ENCODE measurements around the gene SLC27A5. TPM values are rescaled to one million over a fixed set of nuclear protein-coding genes. Genes with fewer than 3 reads are reported as not detected.

SLC27A5 gene
- total and polyA plus RNA-seq, 2 of the 13 experiments (the other 11 are each of a cell fraction or from before 2014, with no cell fraction given), result 30.3 to 40.2 TPM

DNA sequence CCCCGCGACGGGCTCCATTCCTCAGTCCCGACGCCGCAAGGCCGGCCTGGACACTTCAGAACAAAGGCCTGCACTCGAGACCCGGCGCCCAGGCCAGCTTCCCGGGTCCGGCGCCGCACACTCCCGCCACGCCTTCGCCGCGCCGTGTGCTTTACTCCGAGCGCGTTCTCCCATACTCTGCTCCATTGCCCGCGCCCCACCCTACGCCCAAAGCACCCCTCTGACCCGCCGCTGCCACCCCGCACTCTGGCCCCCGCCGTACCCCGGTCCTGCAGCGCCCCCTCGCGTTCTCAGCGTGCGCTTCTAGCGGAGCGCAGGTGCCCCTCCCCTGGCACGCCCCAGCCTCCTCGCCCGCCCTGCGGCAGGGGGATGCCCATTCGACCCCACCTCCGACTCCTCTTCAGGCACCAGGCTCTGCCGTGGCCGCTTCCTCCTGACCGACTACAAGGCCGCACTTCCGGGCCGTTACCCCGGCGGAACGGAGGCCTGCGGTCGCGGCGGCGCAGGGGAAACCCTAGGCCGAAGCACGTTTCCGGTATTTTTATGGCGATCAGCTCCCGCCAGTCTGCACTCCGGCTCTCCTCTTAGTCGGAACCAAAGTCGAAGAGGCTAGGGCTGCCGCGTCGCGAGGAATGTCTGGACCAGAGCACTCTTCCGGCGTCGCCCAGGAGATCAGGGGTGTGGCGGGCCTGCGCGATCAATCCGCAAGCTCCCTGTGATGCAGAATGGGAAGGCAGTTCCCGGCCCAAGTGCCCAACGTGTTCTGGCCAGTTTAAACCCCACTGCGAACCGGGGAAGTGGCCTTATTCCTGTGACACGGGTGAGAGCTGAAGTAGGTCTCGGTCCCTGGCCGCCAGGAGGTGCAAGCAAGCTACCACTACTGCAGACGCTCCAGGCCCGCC lies 7.8 kb upstream of the SLC27A5 start, which contains the start of gene ZBTB45 (continued):
- TF ChIP-seq, protein P1, sequence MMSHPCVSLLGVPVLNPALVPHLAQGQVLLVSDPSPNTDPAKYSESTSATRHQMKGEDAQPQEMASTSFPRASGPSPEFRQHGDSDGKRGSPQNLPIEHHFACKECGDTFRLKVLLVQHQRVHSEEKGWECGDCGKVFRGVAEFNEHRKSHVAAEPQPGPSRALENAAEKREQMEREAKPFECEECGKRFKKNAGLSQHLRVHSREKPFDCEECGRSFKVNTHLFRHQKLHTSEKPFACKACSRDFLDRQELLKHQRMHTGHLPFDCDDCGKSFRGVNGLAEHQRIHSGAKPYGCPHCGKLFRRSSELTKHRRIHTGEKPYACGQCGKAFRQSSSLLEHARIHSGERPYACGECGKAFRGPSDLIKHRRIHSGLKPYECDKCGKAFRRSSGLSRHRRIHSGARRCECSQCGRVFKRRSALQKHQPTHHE (CRISPR knock-in tag; IDR thresholded peaks at IDR 0.05; ENCODE audit: borderline replicate concordance), result peak; percentile 87
- peak; percentile 97; the same call in 1 of the 2 replicates for TF ChIP-seq ZBTB7A (CRISPR knock-in tag; IDR thresholded peaks at IDR 0.05)
- no peak for TF ChIP-seq LCORL (IDR thresholded peaks at IDR 0.05)
- peak; percentile 91 for TF ChIP-seq LCORL (CRISPR knock-in tag; IDR thresholded peaks at IDR 0.05)
- TF ChIP-seq MAF1 (CRISPR knock-in tag; IDR thresholded peaks at IDR 0.05; ENCODE audit: borderline replicate concordance), result peak; percentile 93
- peak; percentile 95 for TF ChIP-seq ETV5 (CRISPR knock-in tag; IDR thresholded peaks at IDR 0.05; ENCODE audit: borderline replicate concordance)
- TF ChIP-seq KDM6A (CRISPR knock-in tag; IDR thresholded peaks at IDR 0.05; ENCODE audit: low read depth), result no peak
- TF ChIP-seq ZNF337 (CRISPR knock-in tag; IDR thresholded peaks at IDR 0.05; ENCODE audit: borderline replicate concordance, low read depth), result peak; percentile 77; the same call in 1 of the 2 replicates
- TF ChIP-seq ZBTB8A (CRISPR knock-in tag; IDR thresholded peaks at IDR 0.05; ENCODE audit: borderline replicate concordance, low read depth), result 0 out of 2 replicates have a peak, but pooled peaks have one; percentile 39
- TF ChIP-seq, protein P2, sequence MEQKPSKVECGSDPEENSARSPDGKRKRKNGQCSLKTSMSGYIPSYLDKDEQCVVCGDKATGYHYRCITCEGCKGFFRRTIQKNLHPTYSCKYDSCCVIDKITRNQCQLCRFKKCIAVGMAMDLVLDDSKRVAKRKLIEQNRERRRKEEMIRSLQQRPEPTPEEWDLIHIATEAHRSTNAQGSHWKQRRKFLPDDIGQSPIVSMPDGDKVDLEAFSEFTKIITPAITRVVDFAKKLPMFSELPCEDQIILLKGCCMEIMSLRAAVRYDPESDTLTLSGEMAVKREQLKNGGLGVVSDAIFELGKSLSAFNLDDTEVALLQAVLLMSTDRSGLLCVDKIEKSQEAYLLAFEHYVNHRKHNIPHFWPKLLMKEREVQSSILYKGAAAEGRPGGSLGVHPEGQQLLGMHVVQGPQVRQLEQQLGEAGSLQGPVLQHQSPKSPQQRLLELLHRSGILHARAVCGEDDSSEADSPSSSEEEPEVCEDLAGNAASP (CRISPR knock-in tag; IDR thresholded peaks at IDR 0.05; ENCODE audit: borderline replicate concordance), result peak; percentile 59; the same call in 1 of the 2 replicates
- TF ChIP-seq, protein P3, sequence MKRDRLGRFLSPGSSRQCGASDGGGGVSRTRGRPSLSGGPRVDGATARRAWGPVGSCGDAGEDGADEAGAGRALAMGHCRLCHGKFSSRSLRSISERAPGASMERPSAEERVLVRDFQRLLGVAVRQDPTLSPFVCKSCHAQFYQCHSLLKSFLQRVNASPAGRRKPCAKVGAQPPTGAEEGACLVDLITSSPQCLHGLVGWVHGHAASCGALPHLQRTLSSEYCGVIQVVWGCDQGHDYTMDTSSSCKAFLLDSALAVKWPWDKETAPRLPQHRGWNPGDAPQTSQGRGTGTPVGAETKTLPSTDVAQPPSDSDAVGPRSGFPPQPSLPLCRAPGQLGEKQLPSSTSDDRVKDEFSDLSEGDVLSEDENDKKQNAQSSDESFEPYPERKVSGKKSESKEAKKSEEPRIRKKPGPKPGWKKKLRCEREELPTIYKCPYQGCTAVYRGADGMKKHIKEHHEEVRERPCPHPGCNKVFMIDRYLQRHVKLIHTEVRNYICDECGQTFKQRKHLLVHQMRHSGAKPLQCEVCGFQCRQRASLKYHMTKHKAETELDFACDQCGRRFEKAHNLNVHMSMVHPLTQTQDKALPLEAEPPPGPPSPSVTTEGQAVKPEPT (CRISPR knock-in tag; IDR thresholded peaks at IDR 0.05; ENCODE audit: low read depth), result peak; percentile 91
- TF ChIP-seq, protein P4, sequence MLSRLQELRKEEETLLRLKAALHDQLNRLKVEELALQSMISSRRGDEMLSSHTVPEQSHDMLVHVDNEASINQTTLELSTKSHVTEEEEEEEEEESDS (CRISPR knock-in tag; IDR thresholded peaks at IDR 0.05; ENCODE audit: borderline replicate concordance), result no peak
- TF ChIP-seq, protein P5, sequence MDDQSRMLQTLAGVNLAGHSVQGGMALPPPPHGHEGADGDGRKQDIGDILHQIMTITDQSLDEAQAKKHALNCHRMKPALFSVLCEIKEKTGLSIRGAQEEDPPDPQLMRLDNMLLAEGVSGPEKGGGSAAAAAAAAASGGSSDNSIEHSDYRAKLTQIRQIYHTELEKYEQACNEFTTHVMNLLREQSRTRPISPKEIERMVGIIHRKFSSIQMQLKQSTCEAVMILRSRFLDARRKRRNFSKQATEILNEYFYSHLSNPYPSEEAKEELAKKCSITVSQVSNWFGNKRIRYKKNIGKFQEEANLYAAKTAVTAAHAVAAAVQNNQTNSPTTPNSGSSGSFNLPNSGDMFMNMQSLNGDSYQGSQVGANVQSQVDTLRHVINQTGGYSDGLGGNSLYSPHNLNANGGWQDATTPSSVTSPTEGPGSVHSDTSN (CRISPR knock-in tag; IDR thresholded peaks at IDR 0.05; ENCODE audit: borderline replicate concordance), result 0 out of 2 replicates have a peak, but pooled peaks have one; percentile 61
- no peak for TF ChIP-seq TMF1 (CRISPR knock-in tag; IDR thresholded peaks at IDR 0.05; ENCODE audit: low read depth)
- peak; percentile 92 for TF ChIP-seq ZNF335 (CRISPR knock-in tag; IDR thresholded peaks at IDR 0.05)
- TF ChIP-seq TOPORS (CRISPR knock-in tag; IDR thresholded peaks at IDR 0.05), result peak; percentile 46; the same call in 1 of the 2 replicates
- peak; percentile 75 for TF ChIP-seq FOXK2 (IDR thresholded peaks at IDR 0.05)
- peak; percentile 60; the same call in 1 of the 2 replicates for TF ChIP-seq SMAD9 (CRISPR knock-in tag; IDR thresholded peaks at IDR 0.05)
- peak; percentile 91 for TF ChIP-seq ZBTB20 (CRISPR knock-in tag; IDR thresholded peaks at IDR 0.05; ENCODE audit: borderline replicate concordance, low read depth)
- TF ChIP-seq NRL (CRISPR knock-in tag; IDR thresholded peaks at IDR 0.05; ENCODE audit: borderline replicate concordance), result peak; percentile 94; the same call in 1 of the 2 replicates
- peak; percentile 93 for TF ChIP-seq ZNF510 (CRISPR knock-in tag; IDR thresholded peaks at IDR 0.05; ENCODE audit: low read depth)
- TF ChIP-seq KLF13 (CRISPR knock-in tag; IDR thresholded peaks at IDR 0.05), result 0 out of 2 replicates have a peak, but pooled peaks have one; percentile 44

Measured in HepG2 (cell line).